ENCODE results near the gene PBX1.

DNA sequence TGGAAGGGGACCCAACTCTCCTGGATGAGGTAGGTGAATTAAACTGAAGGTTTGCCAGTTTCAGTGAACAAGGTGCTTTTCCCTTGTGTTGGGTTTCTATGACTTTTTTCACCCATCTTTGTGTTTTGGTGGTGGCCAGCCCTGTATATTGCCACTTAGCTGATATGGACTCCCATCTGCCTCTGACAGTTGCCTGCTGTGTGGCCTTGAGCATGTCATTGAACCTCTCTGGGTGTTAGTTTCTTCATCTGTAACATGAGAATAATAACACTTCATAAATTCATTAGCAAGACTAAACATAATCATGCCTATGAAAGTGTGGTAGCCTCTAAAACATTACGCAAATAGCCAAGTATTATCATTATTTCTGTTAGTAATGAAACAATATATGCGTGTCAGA is 141.7 kb downstream of the PBX1 start:
- TF ChIP-seq, protein P1, sequence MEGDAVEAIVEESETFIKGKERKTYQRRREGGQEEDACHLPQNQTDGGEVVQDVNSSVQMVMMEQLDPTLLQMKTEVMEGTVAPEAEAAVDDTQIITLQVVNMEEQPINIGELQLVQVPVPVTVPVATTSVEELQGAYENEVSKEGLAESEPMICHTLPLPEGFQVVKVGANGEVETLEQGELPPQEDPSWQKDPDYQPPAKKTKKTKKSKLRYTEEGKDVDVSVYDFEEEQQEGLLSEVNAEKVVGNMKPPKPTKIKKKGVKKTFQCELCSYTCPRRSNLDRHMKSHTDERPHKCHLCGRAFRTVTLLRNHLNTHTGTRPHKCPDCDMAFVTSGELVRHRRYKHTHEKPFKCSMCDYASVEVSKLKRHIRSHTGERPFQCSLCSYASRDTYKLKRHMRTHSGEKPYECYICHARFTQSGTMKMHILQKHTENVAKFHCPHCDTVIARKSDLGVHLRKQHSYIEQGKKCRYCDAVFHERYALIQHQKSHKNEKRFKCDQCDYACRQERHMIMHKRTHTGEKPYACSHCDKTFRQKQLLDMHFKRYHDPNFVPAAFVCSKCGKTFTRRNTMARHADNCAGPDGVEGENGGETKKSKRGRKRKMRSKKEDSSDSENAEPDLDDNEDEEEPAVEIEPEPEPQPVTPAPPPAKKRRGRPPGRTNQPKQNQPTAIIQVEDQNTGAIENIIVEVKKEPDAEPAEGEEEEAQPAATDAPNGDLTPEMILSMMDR (conservative IDR thresholded peaks at IDR 0.05; ENCODE audit: low read depth, low read length): no peak
- no peak for TF ChIP-seq MXI1 (IDR thresholded peaks at IDR 0.05; ENCODE audit: borderline replicate concordance, low read depth, low read length)
- TF ChIP-seq NFE2L2 (IDR thresholded peaks at IDR 0.05; ENCODE audit: low read depth, low read length): no peak
- TF ChIP-seq CHD1 (IDR thresholded peaks at IDR 0.05; ENCODE audit: low read depth, low read length): no peak
- no peak for TF ChIP-seq POLR2A (IDR thresholded peaks at IDR 0.05; ENCODE audit: low read depth, low read length)
- no peak for TF ChIP-seq BHLHE40 (IDR thresholded peaks at IDR 0.05; ENCODE audit: low read depth, low read length)
- no peak for TF ChIP-seq CEBPB (IDR thresholded peaks at IDR 0.05; ENCODE audit: low read depth, low read length)
- TF ChIP-seq RCOR1 (IDR thresholded peaks at IDR 0.05; ENCODE audit: insufficient replicate concordance, low read length): no peak
- TF ChIP-seq RAD21 (IDR thresholded peaks at IDR 0.05; ENCODE audit: low read length): no peak
- no peak for TF ChIP-seq FOS (IDR thresholded peaks at IDR 0.05; ENCODE audit: low read depth, low read length)
- TF ChIP-seq, protein P2, sequence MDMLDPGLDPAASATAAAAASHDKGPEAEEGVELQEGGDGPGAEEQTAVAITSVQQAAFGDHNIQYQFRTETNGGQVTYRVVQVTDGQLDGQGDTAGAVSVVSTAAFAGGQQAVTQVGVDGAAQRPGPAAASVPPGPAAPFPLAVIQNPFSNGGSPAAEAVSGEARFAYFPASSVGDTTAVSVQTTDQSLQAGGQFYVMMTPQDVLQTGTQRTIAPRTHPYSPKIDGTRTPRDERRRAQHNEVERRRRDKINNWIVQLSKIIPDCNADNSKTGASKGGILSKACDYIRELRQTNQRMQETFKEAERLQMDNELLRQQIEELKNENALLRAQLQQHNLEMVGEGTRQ (IDR thresholded peaks at IDR 0.05; ENCODE audit: low read depth, low read length): no peak
- no peak for TF ChIP-seq RFX5 (IDR thresholded peaks at IDR 0.05; ENCODE audit: low read depth, low read length)
